T-helper 9 cell (primary cell): ENCODE measurements around the gene CALM3.

Experiments
- DNase-seq: peaks from one replicate; pipeline ENCODE4 v3.0.0-alpha.2; 2020

Gene CALM3

GRCh38 chr19:46639358-46640182, 38.4 kb downstream of the CALM3 start:
- no peak for DNase-seq

- no peak for DNase-seq
Observed at GRCh38 chr19:46640656-46641055, 39.5 kb downstream of the CALM3 start.

GRCh38 chr19:46644720-46645119, 43.6 kb downstream of the CALM3 start:
- no peak for DNase-seq

GRCh38 chr19:46646402-46646801, 45.3 kb downstream of the CALM3 start:
- DNase-seq = no peak

- DNase-seq = no peak
Observed at GRCh38 chr19:46648060-46648960, 47.2 kb downstream of the CALM3 start.

- DNase-seq = no peak
Observed at GRCh38 chr19:46648961-46649960, 48.1 kb downstream of the CALM3 start.

- DNase-seq = no peak
Observed at GRCh38 chr19:46650445-46650844, 49.3 kb downstream of the CALM3 start.

GRCh38 chr19:46654621-46655152, 53.6 kb downstream of the CALM3 start:
- DNase-seq = no peak

- DNase-seq = no peak
Observed at GRCh38 chr19:46656541-46656940, 55.4 kb downstream of the CALM3 start.

GRCh38 chr19:46659151-46660007, 58.2 kb downstream of the CALM3 start:
- no peak for DNase-seq

GRCh38 chr19:46660008-46660517, 58.9 kb downstream of the CALM3 start:
- DNase-seq = no peak
